Keratinocyte (primary cell): ENCODE data around the gene AIP.

Source experiments
- CTCF ChIP-seq, 3 experiments: IDR thresholded peaks in 1 of 3; conservative IDR thresholded peaks in 1 of 3; optimal IDR thresholded peaks in 1 of 3; 2 replicates in 2 of 3; 3 replicates in 1 of 3; pipeline versions ENCODE3 to v1.5.1; 2011; ENCODE audit warnings: low read length in 3 of 3, mild to moderate bottlenecking in 3 of 3, moderate library complexity in 2 of 3, control low read depth in 1 of 3, inconsistent platforms in 1 of 3; ENCODE audit not compliant: insufficient read depth in 2 of 3; ENCODE audit errors: extremely low read depth in 1 of 3
- EZH2 ChIP-seq: IDR thresholded peaks from one replicate; pipeline ENCODE4 v1.6.1; 2012; ENCODE audit warnings: inconsistent platforms, mild to moderate bottlenecking, low read length, moderate library complexity

GRCh38 chr11:67465189-67465510, 17.7 kb upstream of the AIP start:
- TF ChIP-seq CTCF (optimal IDR thresholded peaks at IDR 0.05 in 1 of 3, IDR thresholded peaks at IDR 0.05 in 1 of 3, conservative IDR thresholded peaks at IDR 0.05 in 1 of 3; ENCODE audit: extremely low read depth in 1 of 3, insufficient read depth in 2 of 3, low read length in 3 of 3) (no peak), EZH2 (no peak)
